HEK293 (cell line): Measurements from ENCODE around the gene MATN3.

Experiments used
- CTCF ChIA-PET: fragments of 350-600 bp; formaldehyde crosslinking; extraction: SDS; loops from one replicate; lab custom pipeline; 2021; ENCODE audit warnings: antibody characterized with exemption; lab: Yijun Ruan, JAX
- POLR2A ChIA-PET: fragments of 300-600 bp; formaldehyde crosslinking; extraction: SDS; loops from one replicate; lab custom pipeline; 2020; ENCODE audit warnings: antibody characterized with exemption, inconsistent platforms; lab: Yijun Ruan, JAX
- H3K27ac ChIP-seq: fragments of 200-500 bp; sonication (Bioruptor generic); 2 replicates; pipeline ENCODE4 v1.5.1; 2014; ENCODE audit warnings: low read depth, low read length, control low read depth, inconsistent platforms; ENCODE audit errors: extremely low read depth
- H3K36me3 ChIP-seq, 2 experiments: fragments of 200-500 bp in 1 of 2; sonication (Bioruptor generic) in 1 of 2; 1 replicate in 1 of 2; 2 replicates in 1 of 2; pipeline ENCODE4 v1.5.1; 2014 to 2017; ENCODE audit warnings: inconsistent platforms in 2 of 2, low read length in 2 of 2; ENCODE audit not compliant: control insufficient read depth in 2 of 2, insufficient read depth in 1 of 2
- H3K4me1 ChIP-seq: fragments of 200-500 bp; sonication (Bioruptor generic); 2 replicates; pipeline ENCODE4 v1.5.1; 2014; ENCODE audit warnings: mild to moderate bottlenecking, low read length, inconsistent platforms; ENCODE audit not compliant: control insufficient read depth, insufficient read depth
- H3K4me3 ChIP-seq: 2 replicates; pipeline ENCODE4 v1.5.1; 2011; ENCODE audit warnings: low read depth, mild to moderate bottlenecking, control low read depth, low read length, moderate library complexity
- H3K9me3 ChIP-seq: fragments of 200-500 bp; sonication (Bioruptor generic); 2 replicates; pipeline ENCODE4 v1.5.1; 2014; ENCODE audit warnings: low read depth, low read length, inconsistent platforms; ENCODE audit not compliant: control insufficient read depth, insufficient read depth
- GFI1B ChIP-seq: fragments of 450-650 bp; formaldehyde crosslinking; IDR thresholded peaks from 2 replicates; pipeline ENCODE4 v1.5.1; 2016; ENCODE audit warnings: missing biosample characterization, missing genetic modification characterization
- GLIS2 ChIP-seq: fragments of 450-650 bp; formaldehyde crosslinking; IDR thresholded peaks from 2 replicates; pipeline ENCODE4 v1.5.1; 2016; ENCODE audit warnings: missing biosample characterization, missing genetic modification characterization
- SCRT1 ChIP-seq: fragments of 450-650 bp; formaldehyde crosslinking; IDR thresholded peaks from 2 replicates; pipeline ENCODE4 v1.5.1; 2016; ENCODE audit warnings: missing biosample characterization, missing genetic modification characterization, borderline replicate concordance
- SCRT2 ChIP-seq: fragments of 450-650 bp; formaldehyde crosslinking; IDR thresholded peaks from 2 replicates; pipeline ENCODE4 v1.5.1; 2016; ENCODE audit warnings: missing biosample characterization, missing genetic modification characterization
- ZBTB17 ChIP-seq: fragments of 450-650 bp; formaldehyde crosslinking; IDR thresholded peaks from 2 replicates; pipeline ENCODE4 v1.5.1; 2016; ENCODE audit warnings: missing biosample characterization, missing genetic modification characterization
- ZNF146 ChIP-seq: fragments of 450-650 bp; formaldehyde crosslinking; IDR thresholded peaks from 2 replicates; pipeline ENCODE4 v1.5.1; 2016; ENCODE audit warnings: missing biosample characterization, missing genetic modification characterization
- ZNF157 ChIP-seq: fragments of 450-650 bp; formaldehyde crosslinking; IDR thresholded peaks from 2 replicates; pipeline ENCODE4 v1.5.1; 2016; ENCODE audit warnings: missing biosample characterization, missing genetic modification characterization
- ZNF26 ChIP-seq: fragments of 450-650 bp; formaldehyde crosslinking; IDR thresholded peaks from 2 replicates; pipeline ENCODE4 v1.5.1; 2016; ENCODE audit warnings: missing biosample characterization, missing genetic modification characterization
- ZNF274 ChIP-seq, 2 experiments: fragments of 200-500 bp in 1 of 2; fragments of 450-650 bp in 1 of 2; sonication (Bioruptor generic) in 1 of 2; formaldehyde crosslinking in 1 of 2; IDR thresholded peaks; 2 replicates each; pipeline versions ENCODE4 v1.5.1 to v1.6.1; 2014 to 2016; ENCODE audit warnings: borderline replicate concordance in 1 of 2, inconsistent platforms in 1 of 2, low read length in 1 of 2, missing biosample characterization in 1 of 2, missing genetic modification characterization in 1 of 2
- ZNF280D ChIP-seq: fragments of 450-650 bp; formaldehyde crosslinking; IDR thresholded peaks from 2 replicates; pipeline ENCODE4 v1.5.1; 2016; ENCODE audit warnings: missing biosample characterization, missing genetic modification characterization
- ZNF292 ChIP-seq: fragments of 450-650 bp; formaldehyde crosslinking; IDR thresholded peaks from 2 replicates; pipeline ENCODE4 v1.5.1; 2016; ENCODE audit warnings: low read depth, missing biosample characterization, missing genetic modification characterization, borderline replicate concordance
- ZNF629 ChIP-seq: fragments of 450-650 bp; formaldehyde crosslinking; IDR thresholded peaks from 2 replicates; pipeline ENCODE4 v1.5.1; 2017; ENCODE audit warnings: missing biosample characterization, missing genetic modification characterization
- ZNF639 ChIP-seq: fragments of 450-650 bp; formaldehyde crosslinking; IDR thresholded peaks from 2 replicates; pipeline ENCODE4 v1.5.1; 2016; ENCODE audit warnings: missing biosample characterization, missing genetic modification characterization
- TF ChIP-seq, protein P1 (sequence below): fragments of 450-650 bp; formaldehyde crosslinking; IDR thresholded peaks from 2 replicates; pipeline ENCODE4 v1.5.1; 2017; ENCODE audit warnings: missing biosample characterization, missing genetic modification characterization
- TF ChIP-seq, protein P2 (sequence below): fragments of 450-650 bp; formaldehyde crosslinking; IDR thresholded peaks from 2 replicates; pipeline ENCODE4 v1.5.1; 2016; ENCODE audit warnings: missing biosample characterization, missing genetic modification characterization
- TF ChIP-seq, protein P3 (sequence below): fragments of 450-650 bp; formaldehyde crosslinking; IDR thresholded peaks from 2 replicates; pipeline ENCODE4 v1.5.1; 2016; ENCODE audit warnings: missing biosample characterization, missing genetic modification characterization, low read depth
- TF ChIP-seq, protein P4 (sequence below): fragments of 450-650 bp; formaldehyde crosslinking; IDR thresholded peaks from 2 replicates; pipeline ENCODE4 v1.5.1; 2017; ENCODE audit warnings: missing biosample characterization, missing genetic modification characterization

The MATN3 gene

DNA sequence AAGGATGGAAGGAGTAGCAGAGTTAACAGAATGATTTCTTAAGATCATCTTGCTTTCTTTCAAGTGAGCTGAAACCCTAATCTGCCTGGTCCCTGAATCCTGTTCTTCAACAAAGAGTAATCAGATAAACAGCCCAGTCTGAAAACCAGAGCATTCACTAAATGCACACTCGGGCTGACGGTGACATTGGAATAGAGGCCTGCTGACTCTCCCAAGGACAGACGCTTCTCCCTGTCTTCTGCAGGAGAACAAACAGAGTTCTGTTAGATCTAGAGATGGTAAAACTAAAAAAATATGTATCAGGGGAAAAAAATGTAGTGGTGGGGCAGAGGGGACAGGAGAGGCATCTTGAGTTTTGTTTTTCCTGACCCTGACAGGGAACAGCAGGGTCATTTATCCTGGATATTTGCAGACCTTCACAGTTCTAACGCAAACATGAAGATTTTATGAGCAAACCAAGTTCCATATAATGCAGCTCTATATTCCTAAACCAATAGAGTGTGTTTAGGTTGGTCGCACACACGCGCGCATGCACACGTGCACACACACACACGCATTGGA is 7.3 kb downstream of the MATN3 start (continued):
- TF ChIP-seq, protein P1, sequence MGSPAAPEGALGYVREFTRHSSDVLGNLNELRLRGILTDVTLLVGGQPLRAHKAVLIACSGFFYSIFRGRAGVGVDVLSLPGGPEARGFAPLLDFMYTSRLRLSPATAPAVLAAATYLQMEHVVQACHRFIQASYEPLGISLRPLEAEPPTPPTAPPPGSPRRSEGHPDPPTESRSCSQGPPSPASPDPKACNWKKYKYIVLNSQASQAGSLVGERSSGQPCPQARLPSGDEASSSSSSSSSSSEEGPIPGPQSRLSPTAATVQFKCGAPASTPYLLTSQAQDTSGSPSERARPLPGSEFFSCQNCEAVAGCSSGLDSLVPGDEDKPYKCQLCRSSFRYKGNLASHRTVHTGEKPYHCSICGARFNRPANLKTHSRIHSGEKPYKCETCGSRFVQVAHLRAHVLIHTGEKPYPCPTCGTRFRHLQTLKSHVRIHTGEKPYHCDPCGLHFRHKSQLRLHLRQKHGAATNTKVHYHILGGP (tag by site-specific recombination), result no peak
- TF ChIP-seq, protein P2, sequence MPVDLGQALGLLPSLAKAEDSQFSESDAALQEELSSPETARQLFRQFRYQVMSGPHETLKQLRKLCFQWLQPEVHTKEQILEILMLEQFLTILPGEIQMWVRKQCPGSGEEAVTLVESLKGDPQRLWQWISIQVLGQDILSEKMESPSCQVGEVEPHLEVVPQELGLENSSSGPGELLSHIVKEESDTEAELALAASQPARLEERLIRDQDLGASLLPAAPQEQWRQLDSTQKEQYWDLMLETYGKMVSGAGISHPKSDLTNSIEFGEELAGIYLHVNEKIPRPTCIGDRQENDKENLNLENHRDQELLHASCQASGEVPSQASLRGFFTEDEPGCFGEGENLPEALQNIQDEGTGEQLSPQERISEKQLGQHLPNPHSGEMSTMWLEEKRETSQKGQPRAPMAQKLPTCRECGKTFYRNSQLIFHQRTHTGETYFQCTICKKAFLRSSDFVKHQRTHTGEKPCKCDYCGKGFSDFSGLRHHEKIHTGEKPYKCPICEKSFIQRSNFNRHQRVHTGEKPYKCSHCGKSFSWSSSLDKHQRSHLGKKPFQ, result no peak
- TF ChIP-seq ZNF292 (tag by site-specific recombination), result no peak
- TF ChIP-seq, all 188 proteins: peak for 0

DNA sequence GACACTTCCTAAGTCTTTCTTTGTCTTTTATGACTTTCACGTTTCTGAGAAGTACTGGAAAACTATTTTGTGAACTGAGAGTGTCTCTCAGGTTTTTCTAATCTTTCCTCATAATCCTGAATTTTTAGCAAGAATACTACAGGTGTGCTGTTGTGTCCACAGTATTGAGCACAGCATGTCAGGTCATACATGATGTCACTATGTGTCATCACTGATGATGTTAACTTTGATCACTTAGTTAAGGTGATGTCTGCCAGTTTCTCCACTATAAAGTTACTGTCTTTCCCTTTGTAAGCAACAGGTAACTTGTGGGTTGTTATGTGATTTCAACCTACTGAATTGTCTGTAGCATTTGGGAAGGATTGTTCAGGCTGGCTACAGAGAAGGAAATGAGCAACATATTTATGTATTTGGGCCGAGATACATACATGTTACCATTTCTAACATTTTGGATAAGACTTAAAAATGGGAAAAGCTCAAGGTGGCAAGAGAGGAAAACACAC is 11.1 kb downstream of the MATN3 start:
- ChIA-PET CTCF (interaction anchor here (0.6 to 2.0 kb wide), 3 partner anchors 13 to 39 kb away, joined by 3 to 15 read pairs (median 4); no protein-coding TSS in a partner anchor), POLR2A (no interaction called here)
- H3K4me3 ChIP-seq, result no peak overlapping the region
- no peaks in the 10 kb centered on the region for H3K4me1 ChIP-seq
- TF ChIP-seq ZNF157 (no peak), ZNF280D (tag by site-specific recombination) (no peak), SCRT2 (tag by site-specific recombination) (peak; percentile 98), SCRT1 (peak; percentile 79), ZNF629 (tag by site-specific recombination) (0 out of 2 replicates have a peak, but pooled peaks have one; percentile 28)
- TF ChIP-seq, all 188 proteins: peak for 3
- H3K36me3 ChIP-seq, result no peaks in the 10 kb centered on the region
- H3K9me3 ChIP-seq, result no peaks in the 10 kb centered on the region
- H3K27ac ChIP-seq, result no peak overlapping the region

DNA sequence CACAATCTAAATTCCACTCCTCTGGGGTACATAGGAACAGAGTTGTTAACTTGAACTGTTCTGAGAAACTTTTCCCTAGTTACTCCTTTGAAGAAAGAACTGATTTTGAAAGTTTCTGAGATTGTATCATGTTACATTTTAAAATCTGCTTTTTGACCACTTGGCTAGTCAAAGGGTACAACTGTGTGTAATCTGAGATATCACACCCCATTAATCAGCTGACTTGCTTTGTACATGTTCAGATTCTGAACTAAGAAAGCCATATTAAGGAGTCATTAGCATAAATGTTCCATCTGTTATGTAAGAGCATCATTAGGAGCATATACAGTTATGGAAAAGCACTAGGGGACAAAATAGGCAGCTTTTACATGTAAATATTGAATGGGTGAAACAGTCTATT is 18.7 kb downstream of the MATN3 start:
- Histone ChIP-seq H3K27ac (no peak overlapping the region), H3K4me3 (no peak overlapping the region), H3K9me3 (no peaks in the 10 kb centered on the region), H3K4me1 (0 out of 2 replicates have a peak, but pooled peaks cover 3% of the 10 kb centered on the region), H3K36me3 (no peaks in the 10 kb centered on the region)
- POLR2A ChIA-PET, result interaction anchor here (0.6 kb wide), 1 partner anchor 8 kb away, joined by 3 read pairs; no protein-coding TSS in a partner anchor
- CTCF ChIA-PET, result interaction anchor here (0.6 to 1.5 kb wide), 3 partner anchors 21 to 100 kb away, joined by 3 to 15 read pairs (median 4); no protein-coding TSS in a partner anchor
- TF ChIP-seq ZNF26 (tag by site-specific recombination) (no peak), ZNF146 (tag by site-specific recombination) (no peak), ZNF274 (IDR thresholded peaks at IDR 0.05; ENCODE audit: low read length) (no peak), ZNF274 (tag by site-specific recombination; IDR thresholded peaks at IDR 0.05; ENCODE audit: borderline replicate concordance) (no peak), ZBTB17 (no peak), GLIS2 (tag by site-specific recombination) (no peak), ZNF639 (tag by site-specific recombination) (no peak), GFI1B (tag by site-specific recombination) (no peak)
- TF ChIP-seq, protein P3, sequence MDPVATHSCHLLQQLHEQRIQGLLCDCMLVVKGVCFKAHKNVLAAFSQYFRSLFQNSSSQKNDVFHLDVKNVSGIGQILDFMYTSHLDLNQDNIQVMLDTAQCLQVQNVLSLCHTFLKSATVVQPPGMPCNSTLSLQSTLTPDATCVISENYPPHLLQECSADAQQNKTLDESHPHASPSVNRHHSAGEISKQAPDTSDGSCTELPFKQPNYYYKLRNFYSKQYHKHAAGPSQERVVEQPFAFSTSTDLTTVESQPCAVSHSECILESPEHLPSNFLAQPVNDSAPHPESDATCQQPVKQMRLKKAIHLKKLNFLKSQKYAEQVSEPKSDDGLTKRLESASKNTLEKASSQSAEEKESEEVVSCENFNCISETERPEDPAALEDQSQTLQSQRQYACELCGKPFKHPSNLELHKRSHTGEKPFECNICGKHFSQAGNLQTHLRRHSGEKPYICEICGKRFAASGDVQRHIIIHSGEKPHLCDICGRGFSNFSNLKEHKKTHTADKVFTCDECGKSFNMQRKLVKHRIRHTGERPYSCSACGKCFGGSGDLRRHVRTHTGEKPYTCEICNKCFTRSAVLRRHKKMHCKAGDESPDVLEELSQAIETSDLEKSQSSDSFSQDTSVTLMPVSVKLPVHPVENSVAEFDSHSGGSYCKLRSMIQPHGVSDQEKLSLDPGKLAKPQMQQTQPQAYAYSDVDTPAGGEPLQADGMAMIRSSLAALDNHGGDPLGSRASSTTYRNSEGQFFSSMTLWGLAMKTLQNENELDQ, result no peak
- TF ChIP-seq, protein P4, sequence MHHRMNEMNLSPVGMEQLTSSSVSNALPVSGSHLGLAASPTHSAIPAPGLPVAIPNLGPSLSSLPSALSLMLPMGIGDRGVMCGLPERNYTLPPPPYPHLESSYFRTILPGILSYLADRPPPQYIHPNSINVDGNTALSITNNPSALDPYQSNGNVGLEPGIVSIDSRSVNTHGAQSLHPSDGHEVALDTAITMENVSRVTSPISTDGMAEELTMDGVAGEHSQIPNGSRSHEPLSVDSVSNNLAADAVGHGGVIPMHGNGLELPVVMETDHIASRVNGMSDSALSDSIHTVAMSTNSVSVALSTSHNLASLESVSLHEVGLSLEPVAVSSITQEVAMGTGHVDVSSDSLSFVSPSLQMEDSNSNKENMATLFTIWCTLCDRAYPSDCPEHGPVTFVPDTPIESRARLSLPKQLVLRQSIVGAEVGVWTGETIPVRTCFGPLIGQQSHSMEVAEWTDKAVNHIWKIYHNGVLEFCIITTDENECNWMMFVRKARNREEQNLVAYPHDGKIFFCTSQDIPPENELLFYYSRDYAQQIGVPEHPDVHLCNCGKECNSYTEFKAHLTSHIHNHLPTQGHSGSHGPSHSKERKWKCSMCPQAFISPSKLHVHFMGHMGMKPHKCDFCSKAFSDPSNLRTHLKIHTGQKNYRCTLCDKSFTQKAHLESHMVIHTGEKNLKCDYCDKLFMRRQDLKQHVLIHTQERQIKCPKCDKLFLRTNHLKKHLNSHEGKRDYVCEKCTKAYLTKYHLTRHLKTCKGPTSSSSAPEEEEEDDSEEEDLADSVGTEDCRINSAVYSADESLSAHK (tag by site-specific recombination), result no peak
